HUES48 (cell line): ENCODE measurements around the gene CEP350.

ENCODE experiments used
- H3K27ac ChIP-seq: one replicate; pipeline ENCODE4 v1.7.0; 2013; ENCODE audit warnings: low read depth, low read length, inconsistent platforms
- H3K27me3 ChIP-seq: 2 replicates; pipeline ENCODE4 v1.6.1; 2013; ENCODE audit warnings: mild to moderate bottlenecking, low read length; ENCODE audit not compliant: control insufficient read depth, insufficient read depth
- H3K36me3 ChIP-seq: 2 replicates; pipeline ENCODE4 v1.6.1; 2013; ENCODE audit warnings: low read length; ENCODE audit not compliant: control insufficient read depth, insufficient read depth
- H3K4me1 ChIP-seq: 2 replicates; pipeline ENCODE4 v1.6.1; 2013; ENCODE audit warnings: mild to moderate bottlenecking, low read length; ENCODE audit not compliant: control insufficient read depth, insufficient read depth
- H3K4me3 ChIP-seq: 2 replicates; pipeline ENCODE4 v1.5.1; 2013; ENCODE audit warnings: mild to moderate bottlenecking, low read depth, low read length
- H3K9ac ChIP-seq: 2 replicates; pipeline ENCODE4 v1.6.1; 2013; ENCODE audit warnings: mild to moderate bottlenecking, low read depth, low read length, moderate library complexity
- H3K9me3 ChIP-seq: 2 replicates; pipeline ENCODE4 v1.6.1; 2013; ENCODE audit warnings: low read length; ENCODE audit not compliant: control insufficient read depth, insufficient read depth

The CEP350 gene

DNA sequence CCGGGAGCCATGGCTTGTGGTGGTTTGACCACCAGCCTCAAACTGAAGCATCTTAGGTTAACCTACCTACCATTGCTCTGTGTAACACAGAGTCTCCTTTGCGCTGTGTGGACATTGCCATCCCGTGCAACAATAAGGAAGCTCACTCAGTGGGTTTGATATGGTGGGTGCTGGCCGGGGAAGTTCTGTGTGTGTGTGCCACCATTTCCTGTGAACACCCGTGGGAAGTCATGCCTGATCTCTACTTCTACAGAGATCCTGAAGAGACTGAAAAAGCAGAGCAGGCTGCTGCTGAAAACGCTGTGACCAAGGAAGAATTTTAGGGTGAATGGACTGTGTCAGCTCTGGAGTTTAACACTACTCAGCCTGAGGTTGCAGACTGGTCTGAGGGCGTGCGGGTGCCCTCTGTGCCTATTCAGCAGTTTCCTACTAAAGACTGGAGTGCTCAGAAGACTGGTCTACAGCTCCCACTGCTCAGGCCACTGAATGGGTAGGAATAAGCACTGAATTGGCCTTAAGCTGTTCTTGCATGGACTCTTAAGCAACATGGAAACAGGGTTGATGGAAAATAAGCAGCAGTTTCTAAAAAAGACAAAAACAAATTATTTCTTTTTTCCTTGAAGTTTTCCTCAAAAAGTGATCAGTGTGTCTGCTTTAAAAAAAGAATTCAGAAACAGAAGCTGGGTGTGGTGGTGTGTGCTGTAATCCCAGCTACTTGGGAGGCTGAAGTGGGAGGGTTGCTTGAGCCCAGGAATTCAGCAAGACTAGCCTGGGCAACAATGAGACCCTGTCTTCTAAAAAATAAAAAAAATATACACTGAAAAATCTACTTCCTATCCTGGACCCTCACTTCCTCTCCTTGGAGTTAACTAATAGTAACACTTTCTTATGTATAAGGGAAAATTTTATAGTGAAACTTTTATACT is 14.6 kb downstream of the CEP350 start:
- Histone ChIP-seq H3K9me3 (no peaks in the 10 kb centered on the region), H3K4me1 (peaks cover 10% of the 10 kb centered on the region), H3K27me3 (no peaks in the 10 kb centered on the region), H3K27ac (no peak overlapping the region), H3K9ac (no peak overlapping the region), H3K4me3 (no peak overlapping the region), H3K36me3 (0 out of 2 replicates have a peak, but pooled peaks cover 5% of the 10 kb centered on the region)

DNA sequence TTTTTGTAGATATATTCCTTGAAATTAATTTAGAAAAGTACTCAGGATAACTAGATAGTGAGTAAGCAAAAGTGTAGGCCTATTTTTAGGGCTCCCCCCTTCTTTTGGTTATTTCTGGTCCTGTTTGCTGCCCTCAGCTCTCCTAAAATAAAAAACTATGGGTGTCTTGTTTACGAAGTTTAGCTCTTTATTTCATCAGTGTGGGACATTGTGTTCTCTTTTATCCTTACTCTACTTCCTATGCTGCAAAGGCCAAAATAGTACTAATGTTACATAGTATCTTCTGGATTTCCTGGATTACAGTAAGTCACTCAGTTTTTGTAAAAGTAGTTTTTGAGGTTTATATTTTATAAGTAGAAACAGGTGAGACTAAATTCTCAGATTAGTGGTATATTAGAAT is 15.4 kb downstream of the CEP350 start:
- Histone ChIP-seq H3K27ac (no peak overlapping the region), H3K9me3 (no peaks in the 10 kb centered on the region), H3K27me3 (no peaks in the 10 kb centered on the region), H3K36me3 (0 out of 2 replicates have a peak, but pooled peaks cover 5% of the 10 kb centered on the region), H3K9ac (no peak overlapping the region), H3K4me3 (no peak overlapping the region), H3K4me1 (peaks cover 4% of the 10 kb centered on the region)

DNA sequence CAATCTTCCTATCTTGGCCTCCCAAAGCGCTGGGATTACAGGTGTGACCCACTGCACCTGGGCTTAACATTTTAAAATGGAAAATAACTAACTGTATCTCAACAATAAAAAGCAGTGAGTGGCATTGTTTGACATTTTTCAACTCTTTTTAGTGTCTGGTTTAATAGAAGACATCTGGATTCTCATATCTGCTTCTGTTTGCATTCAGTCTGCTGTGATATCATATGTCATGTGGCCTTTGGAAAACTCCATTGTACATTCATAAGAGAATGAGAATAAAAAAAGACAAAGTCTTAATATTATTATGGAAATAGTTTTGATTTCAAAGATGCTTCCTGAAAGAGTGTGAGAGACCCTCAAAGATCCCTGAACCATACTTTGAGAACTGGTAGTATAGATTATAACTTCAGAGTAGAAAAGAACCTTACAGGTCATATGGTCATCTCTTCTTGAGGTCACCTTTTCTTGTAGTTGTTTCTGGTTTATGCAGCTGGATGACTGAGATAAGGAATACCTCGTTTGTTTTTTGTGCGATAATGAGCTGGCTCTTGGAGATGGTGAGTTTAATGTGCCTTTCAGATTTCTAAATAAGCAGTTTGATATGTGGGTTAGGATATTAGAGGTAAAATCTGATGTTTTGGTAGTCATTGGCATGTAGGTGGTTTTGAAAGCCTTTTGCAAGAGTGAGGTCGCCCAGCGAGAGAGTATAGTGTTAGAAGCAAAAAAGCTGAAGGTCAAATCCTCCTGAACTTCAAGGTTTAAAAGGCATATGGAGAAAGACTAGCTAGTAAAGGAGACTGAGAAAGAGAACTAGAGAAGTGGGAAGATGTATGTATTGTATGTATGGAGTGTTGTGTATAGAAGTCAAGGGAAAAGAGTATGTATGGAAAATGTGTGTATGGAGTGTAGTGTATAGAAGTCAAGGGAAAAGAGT is 17.2 kb downstream of the CEP350 start:
- H3K36me3 ChIP-seq = 0 out of 2 replicates have a peak, but pooled peaks cover 5% of the 10 kb centered on the region
- H3K4me3 ChIP-seq = no peak overlapping the region

DNA sequence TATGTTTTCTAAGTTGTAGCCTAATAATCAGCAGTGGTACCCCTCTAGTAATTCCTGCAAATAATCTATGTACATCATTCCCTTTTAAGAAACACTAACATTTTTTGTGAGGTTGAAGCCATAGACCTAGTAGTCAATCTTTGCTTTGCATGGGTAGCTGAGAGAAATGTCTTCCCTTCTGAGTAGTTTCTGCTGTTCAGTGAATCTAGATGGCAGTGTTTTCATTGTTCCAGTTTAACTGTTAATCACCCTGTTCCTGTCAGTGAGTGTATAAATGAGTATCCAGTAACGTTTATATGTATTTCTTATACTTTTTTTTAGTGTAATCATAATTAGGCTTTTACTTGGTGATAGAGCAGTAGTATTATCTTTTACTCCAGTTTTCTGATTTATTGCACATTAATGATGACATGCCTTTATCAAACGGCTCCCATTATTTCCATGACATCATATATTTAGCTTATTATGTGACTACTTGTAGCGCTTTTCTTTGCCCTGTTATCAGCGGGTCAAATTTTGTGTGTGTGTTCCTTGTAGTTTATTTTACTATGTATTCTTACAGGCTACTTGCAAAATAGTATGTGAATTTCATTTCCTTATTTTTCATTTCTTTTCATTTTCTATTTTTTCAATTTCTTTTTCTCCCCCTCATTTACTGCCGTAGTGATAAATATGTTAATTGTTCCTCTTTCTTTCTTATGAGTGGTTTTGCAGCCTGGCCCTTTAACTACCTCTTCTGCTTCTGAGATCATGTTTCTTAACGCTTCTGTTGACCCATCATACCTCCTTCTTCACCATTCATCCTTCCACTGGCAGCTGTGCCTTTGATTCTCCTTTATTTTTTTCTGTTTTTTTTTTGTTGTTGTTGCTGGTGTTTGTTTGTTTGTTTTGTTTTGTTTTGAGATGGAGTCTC is 18.8 kb downstream of the CEP350 start:
- no peaks in the 10 kb centered on the region for H3K9me3 ChIP-seq
- no peak overlapping the region for H3K4me3 ChIP-seq
- H3K27ac ChIP-seq = no peak overlapping the region
- H3K9ac ChIP-seq = no peak overlapping the region
- H3K4me1 ChIP-seq = peaks cover 7% of the 10 kb centered on the region
- H3K27me3 ChIP-seq = no peaks in the 10 kb centered on the region
- 0 out of 2 replicates have a peak, but pooled peaks cover 5% of the 10 kb centered on the region for H3K36me3 ChIP-seq

More for the DNA sequence above, 17.2 kb downstream of the CEP350 start:
- Histone ChIP-seq H3K27ac (no peak overlapping the region), H3K9ac (no peak overlapping the region), H3K9me3 (no peaks in the 10 kb centered on the region), H3K4me1 (peaks cover 3% of the 10 kb centered on the region), H3K27me3 (no peaks in the 10 kb centered on the region)

DNA sequence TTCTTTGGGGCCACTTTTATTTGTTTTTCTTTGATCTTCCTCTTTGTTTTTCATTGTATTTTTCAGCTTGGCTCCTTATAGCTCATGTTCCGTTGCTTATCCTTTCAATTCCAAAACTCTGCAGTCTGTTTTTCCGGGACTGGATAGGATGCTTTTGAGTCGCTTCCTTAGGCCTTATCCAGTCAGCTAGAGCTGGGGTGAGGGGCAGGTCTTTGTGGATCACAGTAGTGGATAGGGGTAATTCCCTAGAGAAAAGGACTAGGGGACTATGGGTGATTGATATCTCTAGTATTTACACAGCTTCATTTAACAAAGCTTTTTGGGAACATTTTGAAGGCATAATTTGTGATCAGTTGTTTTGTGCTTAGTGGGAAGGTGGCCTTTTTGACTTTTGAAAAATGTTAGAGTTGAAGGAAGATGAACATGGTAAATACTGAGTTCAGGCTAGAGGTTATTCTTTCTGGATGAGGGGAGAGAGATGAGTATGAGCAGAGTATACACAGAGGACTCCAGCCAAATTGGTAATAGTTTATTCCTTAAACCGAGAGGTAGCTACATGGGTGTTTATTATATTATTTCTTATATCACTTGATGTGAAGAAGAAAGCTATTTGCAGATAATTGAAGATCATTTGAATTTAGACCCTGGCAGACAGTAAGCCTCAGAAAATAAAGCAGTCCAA is 22.5 kb downstream of the CEP350 start:
- Histone ChIP-seq H3K4me1 (peaks cover 7% of the 10 kb centered on the region), H3K27me3 (no peaks in the 10 kb centered on the region), H3K36me3 (no peaks in the 10 kb centered on the region), H3K9ac (no peak overlapping the region), H3K4me3 (no peak overlapping the region), H3K27ac (no peak overlapping the region), H3K9me3 (no peaks in the 10 kb centered on the region)

DNA sequence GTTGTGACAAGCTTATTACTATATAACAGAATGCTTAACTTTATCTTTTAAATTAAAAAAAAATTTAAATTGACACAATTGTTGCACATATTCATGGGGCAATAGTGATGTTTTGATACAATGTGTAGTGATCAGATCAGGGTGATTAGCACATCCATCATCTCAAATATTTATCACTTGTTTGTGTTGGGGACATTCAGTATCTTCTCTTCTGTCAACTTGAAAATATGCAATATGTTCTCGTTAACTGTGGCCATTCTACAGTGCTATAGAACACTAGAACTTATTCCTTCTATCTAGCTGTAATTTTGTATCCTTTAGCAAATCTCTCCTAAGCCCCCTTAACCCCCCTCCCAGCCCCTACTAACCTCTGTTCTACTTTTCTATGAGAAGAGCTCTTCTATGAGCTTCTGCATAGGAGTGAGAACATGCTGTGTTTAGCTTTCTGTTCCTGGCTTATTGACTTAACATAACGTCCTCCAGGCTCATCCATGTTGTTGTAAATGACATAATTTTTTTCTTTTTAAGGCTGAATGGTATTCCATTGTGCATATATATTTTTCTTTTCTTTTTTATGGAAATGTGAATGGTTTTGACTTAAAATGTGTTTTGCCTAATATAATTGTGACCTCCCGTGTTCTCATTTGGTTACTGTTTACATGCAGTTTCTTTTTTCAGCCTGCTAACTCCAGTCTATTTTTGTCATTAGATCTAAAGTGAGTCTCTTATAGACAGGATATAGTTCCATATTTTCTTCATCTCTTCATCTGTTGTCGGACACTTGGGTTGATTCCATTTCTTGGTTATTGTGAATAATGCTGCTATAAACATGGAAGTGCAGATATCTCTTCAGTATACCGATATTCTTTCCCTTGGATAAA is 23.8 kb downstream of the CEP350 start:
- H3K4me3 ChIP-seq = no peak overlapping the region
- H3K36me3 ChIP-seq = no peaks in the 10 kb centered on the region
- no peak overlapping the region for H3K9ac ChIP-seq
- peaks cover 7% of the 10 kb centered on the region for H3K4me1 ChIP-seq
- no peaks in the 10 kb centered on the region for H3K9me3 ChIP-seq
- no peak overlapping the region for H3K27ac ChIP-seq
- no peaks in the 10 kb centered on the region for H3K27me3 ChIP-seq

DNA sequence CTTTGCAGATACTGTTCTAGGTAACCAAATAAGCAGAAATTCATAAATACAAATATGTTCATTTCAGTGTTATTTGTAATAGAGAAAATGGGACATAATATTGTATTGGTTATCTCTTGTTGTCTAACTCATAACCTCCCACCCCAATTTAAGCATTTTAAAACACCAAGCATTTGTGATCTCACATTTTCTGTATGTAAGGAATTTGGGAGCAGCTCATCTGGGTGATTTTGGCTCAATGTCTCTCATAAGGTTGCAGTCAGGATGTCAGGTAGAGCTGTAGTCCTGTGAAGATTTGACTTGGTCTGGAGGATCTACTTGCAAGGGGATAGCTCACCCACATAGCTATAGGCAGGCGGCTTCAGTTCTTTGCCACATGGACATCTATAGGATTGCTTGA is 29.5 kb downstream of the CEP350 start:
- H3K4me1 ChIP-seq = no peaks in the 10 kb centered on the region
- H3K27me3 ChIP-seq = no peaks in the 10 kb centered on the region
- no peaks in the 10 kb centered on the region for H3K36me3 ChIP-seq
- no peak overlapping the region for H3K4me3 ChIP-seq
- H3K9ac ChIP-seq = no peak overlapping the region
- H3K9me3 ChIP-seq = no peaks in the 10 kb centered on the region
- no peak overlapping the region for H3K27ac ChIP-seq

DNA sequence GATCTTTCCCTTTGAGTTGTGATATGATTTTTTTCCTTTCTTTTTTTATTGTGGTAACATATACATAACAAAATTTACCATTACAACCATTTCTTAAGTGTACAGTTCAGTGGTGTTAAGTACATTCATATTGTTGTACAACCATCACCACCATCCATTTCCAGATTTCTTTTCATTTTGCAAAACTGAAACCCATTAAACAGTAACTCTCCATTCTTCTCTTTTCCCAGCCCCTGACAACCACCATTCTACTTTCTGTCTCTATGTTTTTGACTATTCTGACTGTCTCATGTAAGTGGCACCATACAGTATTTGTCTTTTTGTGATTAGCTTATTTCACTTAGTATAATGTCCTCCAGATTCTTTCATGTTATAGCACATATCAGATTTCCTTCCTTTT is 30.3 kb downstream of the CEP350 start:
- Histone ChIP-seq H3K27me3 (no peaks in the 10 kb centered on the region), H3K4me3 (no peak overlapping the region), H3K9me3 (no peaks in the 10 kb centered on the region), H3K4me1 (no peaks in the 10 kb centered on the region), H3K36me3 (no peaks in the 10 kb centered on the region), H3K27ac (no peak overlapping the region), H3K9ac (no peak overlapping the region)

DNA sequence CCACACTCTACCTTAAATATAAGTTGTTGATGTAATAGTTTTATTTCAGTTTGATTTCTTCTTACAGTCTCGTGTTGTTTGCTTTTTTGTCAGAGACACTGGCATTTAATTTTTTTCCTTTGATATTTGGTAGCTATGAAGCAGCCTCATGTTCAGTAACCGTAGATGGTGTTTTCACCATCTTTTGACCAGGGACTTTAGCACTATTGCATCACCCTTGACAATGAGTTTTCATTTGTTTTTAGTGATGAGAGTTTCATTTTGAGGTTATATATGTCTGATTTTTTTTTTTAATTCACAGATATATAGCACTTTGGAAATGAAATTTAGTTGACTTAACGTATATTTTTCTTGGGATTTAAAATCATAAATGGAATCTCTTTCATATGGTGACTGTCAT is 36.2 kb downstream of the CEP350 start:
- Histone ChIP-seq H3K36me3 (peaks cover 22% of the 10 kb centered on the region), H3K9me3 (no peaks in the 10 kb centered on the region), H3K4me1 (no peaks in the 10 kb centered on the region), H3K27ac (no peak overlapping the region), H3K9ac (no peak overlapping the region), H3K27me3 (no peaks in the 10 kb centered on the region), H3K4me3 (no peak overlapping the region)
